Neuron (in vitro differentiated cells): ENCODE data around the gene BEGAIN.

Experiments
- H2AFZ ChIP-seq: one replicate; pipeline ENCODE4 v1.6.1; 2013; ENCODE audit warnings: low read depth, mild to moderate bottlenecking, inconsistent platforms, low read length, moderate library complexity
- H3K27me3 ChIP-seq: one replicate; pipeline ENCODE4 v1.6.1; 2013; ENCODE audit warnings: low read length; ENCODE audit not compliant: insufficient read depth
- H3K36me3 ChIP-seq: one replicate; pipeline ENCODE4 v1.6.1; 2013; ENCODE audit warnings: low read length; ENCODE audit not compliant: insufficient read depth
- H3K4me1 ChIP-seq: one replicate; pipeline ENCODE4 v1.6.1; 2013; ENCODE audit warnings: low read length; ENCODE audit not compliant: insufficient read depth
- H3K4me3 ChIP-seq: 2 replicates; pipeline ENCODE4 v1.5.1; 2013; ENCODE audit warnings: mild to moderate bottlenecking, low read length, moderate library complexity
- H3K9me3 ChIP-seq: one replicate; pipeline ENCODE4 v1.6.1; 2013; ENCODE audit warnings: low read length

Gene BEGAIN

DNA sequence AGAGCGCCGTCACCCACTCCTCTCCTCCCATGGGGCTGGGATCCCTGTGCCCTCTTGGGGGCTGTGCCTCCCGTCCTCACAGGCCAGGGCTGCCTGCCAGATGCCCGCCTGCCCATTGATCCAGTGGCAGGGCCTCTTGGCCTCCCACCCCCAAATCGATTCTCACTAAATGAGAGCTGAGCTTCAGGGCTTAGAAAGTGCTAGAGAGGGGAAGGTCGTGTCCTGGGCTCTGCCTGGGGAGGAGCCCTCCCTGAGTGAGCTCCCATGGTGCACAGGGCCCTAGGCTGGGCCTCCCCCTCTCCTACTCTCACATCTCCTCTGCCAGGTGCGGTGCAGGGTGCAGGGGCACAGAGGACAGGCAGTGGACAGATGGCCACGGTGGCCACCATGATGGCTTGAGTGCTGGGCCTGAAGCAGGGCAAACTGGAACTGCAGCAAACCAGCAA, 9.2 kb downstream of the BEGAIN start:
- Histone ChIP-seq H3K9me3 (no peaks in the 10 kb centered on the region), H2AFZ (no peak overlapping the region), H3K36me3 (no peaks in the 10 kb centered on the region), H3K27me3 (peaks cover 24% of the 10 kb centered on the region), H3K4me1 (peaks cover 6% of the 10 kb centered on the region), H3K4me3 (no peak overlapping the region)

DNA sequence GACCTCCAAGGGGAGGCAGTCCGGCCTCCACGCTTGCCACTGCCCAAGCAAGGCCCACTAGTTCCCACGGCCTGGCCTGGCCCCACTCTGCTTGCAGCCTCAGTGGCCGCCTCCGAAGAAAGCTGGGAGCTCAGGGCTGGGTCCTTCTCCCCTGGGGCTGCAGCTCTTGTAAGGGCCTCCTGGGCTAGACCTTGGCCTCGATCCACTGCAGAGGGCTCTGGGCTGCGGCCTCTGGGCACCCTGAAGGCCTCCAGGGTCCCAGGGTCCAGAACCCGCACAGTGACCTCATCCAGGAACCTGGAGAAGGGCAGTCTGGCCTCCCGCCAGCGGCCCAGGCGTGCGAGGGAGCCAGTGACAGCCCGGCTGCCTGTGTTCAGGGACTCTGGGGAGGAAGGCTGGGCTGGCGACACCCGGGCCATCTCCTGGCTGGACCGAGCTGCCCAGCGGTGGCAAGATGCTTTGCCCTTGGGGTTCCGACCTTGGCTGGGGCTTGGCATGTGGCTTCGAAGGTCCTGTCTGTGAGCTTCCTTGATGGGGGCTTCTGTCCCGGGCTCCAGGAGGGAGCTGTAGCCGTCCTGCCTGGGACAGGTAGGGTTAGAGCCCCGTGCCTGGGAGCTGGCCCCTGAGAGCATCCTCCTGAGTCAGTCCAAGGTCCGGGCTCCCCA, 9.8 kb downstream of the BEGAIN start:
- H3K9me3 ChIP-seq: no peaks in the 10 kb centered on the region
- H3K4me1 ChIP-seq: peaks cover 6% of the 10 kb centered on the region
- H3K27me3 ChIP-seq: peaks cover 26% of the 10 kb centered on the region
- H3K36me3 ChIP-seq: no peaks in the 10 kb centered on the region
- H3K4me3 ChIP-seq: no peak overlapping the region
- no peak overlapping the region for H2AFZ ChIP-seq

- H3K4me1 ChIP-seq: peaks cover 6% of the 10 kb centered on the region
- H2AFZ ChIP-seq: no peak overlapping the region
- H3K9me3 ChIP-seq: no peaks in the 10 kb centered on the region
- H3K27me3 ChIP-seq: peaks cover 35% of the 10 kb centered on the region
- H3K4me3 ChIP-seq: no peak overlapping the region
- no peaks in the 10 kb centered on the region for H3K36me3 ChIP-seq
Observed at GRCh38 chr14:100576091-100577085, 10.8 kb downstream of the BEGAIN start.

- Histone ChIP-seq H3K9me3 (no peaks in the 10 kb centered on the region), H3K4me1 (peaks cover 6% of the 10 kb centered on the region), H2AFZ (no peak overlapping the region), H3K4me3 (no peak overlapping the region), H3K36me3 (no peaks in the 10 kb centered on the region), H3K27me3 (peaks cover 45% of the 10 kb centered on the region)
Observed at GRCh38 chr14:100575266-100575995, 11.8 kb downstream of the BEGAIN start.

GRCh38 chr14:100574642-100575031, 12.6 kb downstream of the BEGAIN start:
- H3K36me3 ChIP-seq: no peaks in the 10 kb centered on the region
- no peak overlapping the region for H2AFZ ChIP-seq
- no peaks in the 10 kb centered on the region for H3K9me3 ChIP-seq
- H3K27me3 ChIP-seq: peaks cover 53% of the 10 kb centered on the region
- no peak overlapping the region for H3K4me3 ChIP-seq
- H3K4me1 ChIP-seq: peaks cover 9% of the 10 kb centered on the region

DNA sequence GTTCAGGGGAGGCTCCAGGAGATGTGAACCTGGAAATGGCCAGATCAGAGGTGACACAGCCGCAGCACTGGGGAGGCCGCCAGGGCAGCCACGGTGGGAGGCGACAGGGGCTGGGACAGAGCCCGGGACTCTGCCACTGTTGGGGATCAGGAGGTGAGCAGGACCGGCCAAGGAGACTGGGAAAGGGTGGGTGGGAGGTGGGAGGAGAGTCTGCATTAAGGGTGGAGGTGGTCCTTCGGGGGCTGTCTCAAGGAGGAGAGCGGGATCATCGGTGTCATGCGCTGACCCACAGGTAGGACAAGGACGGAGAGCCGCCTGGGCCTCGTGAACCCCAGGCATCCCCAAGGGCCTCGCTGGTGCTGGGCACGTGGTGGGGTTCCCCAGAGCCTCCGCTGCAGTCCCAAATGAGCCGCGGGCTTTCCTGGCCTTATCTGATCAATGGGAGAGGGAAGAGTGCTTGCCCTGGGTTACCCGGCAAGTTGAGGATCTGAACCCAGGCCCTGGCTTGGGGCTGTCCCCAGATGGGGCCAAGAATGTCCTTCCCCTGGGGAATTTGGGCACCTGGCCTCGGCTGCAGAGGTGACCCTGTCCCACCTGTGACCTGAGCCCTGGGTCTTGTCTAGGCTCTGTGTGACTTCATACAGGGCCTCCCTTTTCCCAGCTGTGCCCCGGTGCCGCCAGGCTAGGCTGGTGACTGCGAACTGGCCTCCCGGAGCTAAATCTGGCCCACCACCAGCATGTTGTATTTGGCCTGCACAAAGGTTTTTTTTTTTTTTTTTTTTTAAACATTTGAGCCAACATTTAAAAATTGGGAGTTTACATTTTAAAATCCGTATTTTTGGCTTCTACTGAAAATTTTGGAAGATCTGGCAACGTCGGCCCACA, 13.2 kb downstream of the BEGAIN start:
- no peaks in the 10 kb centered on the region for H3K9me3 ChIP-seq
- peaks cover 59% of the 10 kb centered on the region for H3K27me3 ChIP-seq
- no peak overlapping the region for H2AFZ ChIP-seq
- no peak overlapping the region for H3K4me3 ChIP-seq
- peaks cover 15% of the 10 kb centered on the region for H3K4me1 ChIP-seq
- no peaks in the 10 kb centered on the region for H3K36me3 ChIP-seq

DNA sequence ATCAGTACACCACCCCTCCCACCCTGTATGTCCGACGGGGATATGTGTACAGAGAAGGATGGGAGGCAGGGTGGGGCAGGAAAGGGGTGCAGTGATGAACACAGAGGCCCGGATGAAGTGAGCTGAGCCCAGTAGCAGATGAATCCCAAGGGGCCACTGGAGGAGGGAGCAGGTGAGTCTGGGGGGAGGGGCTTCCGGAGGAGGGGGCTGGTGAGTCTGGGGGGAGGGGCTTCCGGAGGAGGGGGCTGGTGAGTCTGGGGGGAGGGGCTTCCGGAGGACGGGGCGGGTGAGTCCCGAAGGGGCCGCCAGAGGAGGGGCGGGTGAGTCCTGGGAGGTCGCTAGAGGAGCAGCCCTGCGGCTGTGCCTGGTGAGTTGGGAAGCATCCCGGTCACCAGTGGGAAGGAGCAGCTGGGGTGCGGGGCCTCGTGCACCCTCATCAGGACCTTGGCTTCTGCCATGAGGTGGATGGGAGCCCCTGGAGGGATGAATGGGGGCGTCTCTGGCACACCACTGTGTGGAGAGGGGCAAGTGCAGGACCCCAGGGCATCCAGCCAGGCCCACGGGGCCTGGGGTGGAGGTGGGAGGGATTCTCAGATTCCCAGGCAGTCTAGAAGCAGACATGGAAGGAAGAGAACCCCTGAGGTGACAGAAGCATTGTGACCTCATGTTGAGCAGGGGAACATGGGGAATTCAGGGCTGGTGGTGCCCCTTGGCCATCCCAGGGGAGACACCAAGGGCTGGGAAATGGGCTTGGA, 14.0 kb downstream of the BEGAIN start:
- Histone ChIP-seq H3K4me1 (peaks cover 22% of the 10 kb centered on the region), H3K4me3 (no peak overlapping the region), H3K27me3 (peaks cover 66% of the 10 kb centered on the region), H3K36me3 (no peaks in the 10 kb centered on the region), H2AFZ (no peak overlapping the region), H3K9me3 (no peaks in the 10 kb centered on the region)

DNA sequence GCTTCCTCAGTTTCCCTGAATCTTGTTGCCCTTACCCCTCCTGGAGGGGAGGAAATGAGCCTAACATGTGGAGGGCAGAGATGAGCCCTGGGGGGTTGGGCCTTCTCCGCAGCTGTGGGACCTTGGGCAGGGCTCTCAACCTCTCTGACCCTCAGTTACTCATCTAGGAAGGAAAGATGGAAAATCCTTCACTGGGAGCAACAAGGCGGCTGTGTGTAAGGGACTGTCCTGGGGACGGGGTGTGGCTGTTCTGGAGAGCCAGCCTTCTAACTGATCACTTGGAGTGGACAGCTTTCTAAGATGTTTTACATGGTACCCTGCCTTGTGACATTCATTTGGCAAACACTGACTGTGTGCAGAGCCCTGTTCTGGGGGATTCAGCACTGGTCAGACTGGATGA, 14.7 kb downstream of the BEGAIN start:
- Histone ChIP-seq H2AFZ (no peak overlapping the region), H3K27me3 (peaks cover 66% of the 10 kb centered on the region), H3K9me3 (no peaks in the 10 kb centered on the region)

DNA sequence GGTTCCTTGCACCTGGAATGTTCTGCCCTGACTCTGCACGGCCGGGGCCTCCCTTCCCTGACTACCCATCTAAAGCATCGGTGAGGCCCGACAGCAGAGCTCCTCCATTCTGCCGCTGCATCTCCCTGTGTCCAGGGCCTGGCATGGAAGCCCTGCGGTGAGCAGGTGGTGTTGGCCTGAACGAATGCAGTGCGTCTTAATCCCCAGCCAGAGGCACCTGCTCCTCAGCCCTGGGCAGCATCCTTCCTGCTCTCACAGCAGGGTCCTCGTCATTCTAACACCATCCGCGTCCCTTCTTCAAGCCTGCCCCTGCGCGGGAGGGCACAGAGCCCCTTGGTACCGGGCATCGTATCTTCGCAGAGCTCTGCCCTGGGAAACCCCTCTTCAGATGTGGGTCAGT, 15.4 kb downstream of the BEGAIN start:
- Histone ChIP-seq H3K4me1 (peaks cover 29% of the 10 kb centered on the region), H3K4me3 (no peak overlapping the region), H3K9me3 (no peaks in the 10 kb centered on the region), H2AFZ (no peak overlapping the region), H3K27me3 (peaks cover 64% of the 10 kb centered on the region), H3K36me3 (no peaks in the 10 kb centered on the region)

More for the DNA sequence above, 14.7 kb downstream of the BEGAIN start:
- Histone ChIP-seq H3K4me1 (peaks cover 23% of the 10 kb centered on the region), H3K36me3 (no peaks in the 10 kb centered on the region), H3K4me3 (no peak overlapping the region)

- H3K9me3 ChIP-seq: no peaks in the 10 kb centered on the region
- peaks cover 73% of the 10 kb centered on the region for H3K27me3 ChIP-seq
- no peaks in the 10 kb centered on the region for H3K36me3 ChIP-seq
- peaks cover 29% of the 10 kb centered on the region for H3K4me1 ChIP-seq
- H3K4me3 ChIP-seq: no peak overlapping the region
- no peak overlapping the region for H2AFZ ChIP-seq
Observed at GRCh38 chr14:100570726-100571454, 16.3 kb downstream of the BEGAIN start.

GRCh38 chr14:100569734-100570286, 17.4 kb downstream of the BEGAIN start:
- H3K4me1 ChIP-seq: peaks cover 27% of the 10 kb centered on the region
- no peak overlapping the region for H2AFZ ChIP-seq
- H3K9me3 ChIP-seq: no peaks in the 10 kb centered on the region
- H3K36me3 ChIP-seq: no peaks in the 10 kb centered on the region
- H3K4me3 ChIP-seq: no peak overlapping the region
- peaks cover 79% of the 10 kb centered on the region for H3K27me3 ChIP-seq
